ENCODE measurements around the gene SLAMF9.

DNA sequence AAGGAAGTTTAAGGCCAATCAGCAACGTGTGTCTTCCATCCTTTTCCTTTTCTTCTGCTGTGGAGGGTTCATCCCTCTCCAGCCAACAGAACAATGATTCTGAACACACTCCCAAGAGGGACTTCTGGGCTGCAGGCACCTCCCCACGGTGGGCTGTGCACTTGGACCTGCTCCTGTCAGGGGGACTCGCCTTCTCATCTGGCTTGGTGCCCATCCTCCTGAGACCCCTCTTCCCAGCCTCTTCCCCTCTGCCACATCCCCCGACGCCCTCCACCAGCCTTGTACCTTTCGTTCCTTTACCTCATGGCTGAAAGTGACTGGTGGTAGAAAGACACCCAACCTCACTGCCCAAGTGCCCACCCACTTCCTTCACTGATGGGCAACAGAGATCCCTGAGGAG, 26.0 kb upstream of the SLAMF9 start:
- TF ChIP-seq EZH2 (IDR thresholded peaks at IDR 0.05; ENCODE audit: borderline replicate concordance, low read depth, low read length, poor library complexity, severe bottlenecking): no peak
- TF ChIP-seq, protein P1, sequence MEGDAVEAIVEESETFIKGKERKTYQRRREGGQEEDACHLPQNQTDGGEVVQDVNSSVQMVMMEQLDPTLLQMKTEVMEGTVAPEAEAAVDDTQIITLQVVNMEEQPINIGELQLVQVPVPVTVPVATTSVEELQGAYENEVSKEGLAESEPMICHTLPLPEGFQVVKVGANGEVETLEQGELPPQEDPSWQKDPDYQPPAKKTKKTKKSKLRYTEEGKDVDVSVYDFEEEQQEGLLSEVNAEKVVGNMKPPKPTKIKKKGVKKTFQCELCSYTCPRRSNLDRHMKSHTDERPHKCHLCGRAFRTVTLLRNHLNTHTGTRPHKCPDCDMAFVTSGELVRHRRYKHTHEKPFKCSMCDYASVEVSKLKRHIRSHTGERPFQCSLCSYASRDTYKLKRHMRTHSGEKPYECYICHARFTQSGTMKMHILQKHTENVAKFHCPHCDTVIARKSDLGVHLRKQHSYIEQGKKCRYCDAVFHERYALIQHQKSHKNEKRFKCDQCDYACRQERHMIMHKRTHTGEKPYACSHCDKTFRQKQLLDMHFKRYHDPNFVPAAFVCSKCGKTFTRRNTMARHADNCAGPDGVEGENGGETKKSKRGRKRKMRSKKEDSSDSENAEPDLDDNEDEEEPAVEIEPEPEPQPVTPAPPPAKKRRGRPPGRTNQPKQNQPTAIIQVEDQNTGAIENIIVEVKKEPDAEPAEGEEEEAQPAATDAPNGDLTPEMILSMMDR (conservative IDR thresholded peaks at IDR 0.05; ENCODE audit: low read depth, low read length): no peak
